Central memory CD4-positive, alpha-beta T cell (primary cell): ENCODE data around the gene SLC25A36.

Source experiments
- DNase-seq: peaks from one replicate; pipeline ENCODE4 v3.0.0; 2022

The SLC25A36 gene

GRCh38 chr3:140995881-140996280, 54.2 kb downstream of the SLC25A36 start:
- DNase-seq = no peak

GRCh38 chr3:141000027-141000663, 58.5 kb downstream of the SLC25A36 start:
- peak; percentile 6 for DNase-seq

- no peak for DNase-seq
Measured at GRCh38 chr3:141000686-141001085, 59.0 kb downstream of the SLC25A36 start.

- no peak for DNase-seq
Measured at GRCh38 chr3:141006344-141006743, 64.7 kb downstream of the SLC25A36 start.

GRCh38 chr3:141009496-141009895, 67.9 kb downstream of the SLC25A36 start:
- no peak for DNase-seq

- DNase-seq = peak; percentile 48
Measured at GRCh38 chr3:141011232-141011996, 69.8 kb downstream of the SLC25A36 start.

GRCh38 chr3:141011997-141012262, 70.3 kb downstream of the SLC25A36 start:
- DNase-seq = no peak

GRCh38 chr3:141012571-141012970, 70.9 kb downstream of the SLC25A36 start:
- no peak for DNase-seq

GRCh38 chr3:141015481-141015880, 73.8 kb downstream of the SLC25A36 start:
- DNase-seq = no peak

GRCh38 chr3:141017366-141018322, 76.0 kb downstream of the SLC25A36 start:
- DNase-seq = peak; percentile 22

GRCh38 chr3:141019244-141019643, 77.6 kb downstream of the SLC25A36 start:
- no peak for DNase-seq

GRCh38 chr3:141020143-141020830, 78.7 kb downstream of the SLC25A36 start:
- no peak for DNase-seq

GRCh38 chr3:141021261-141021660, 79.6 kb downstream of the SLC25A36 start:
- DNase-seq = no peak
